ENCODE data around the gene TRUB1. TPM values are rescaled to one million over a fixed set of nuclear protein-coding genes. Genes with fewer than 3 reads are reported as not detected.

The TRUB1 gene
- total and polyA plus RNA-seq, 2 of the 4 experiments (the other 2 are of a cell fraction) = 9.1 to 17.9 TPM

DNA sequence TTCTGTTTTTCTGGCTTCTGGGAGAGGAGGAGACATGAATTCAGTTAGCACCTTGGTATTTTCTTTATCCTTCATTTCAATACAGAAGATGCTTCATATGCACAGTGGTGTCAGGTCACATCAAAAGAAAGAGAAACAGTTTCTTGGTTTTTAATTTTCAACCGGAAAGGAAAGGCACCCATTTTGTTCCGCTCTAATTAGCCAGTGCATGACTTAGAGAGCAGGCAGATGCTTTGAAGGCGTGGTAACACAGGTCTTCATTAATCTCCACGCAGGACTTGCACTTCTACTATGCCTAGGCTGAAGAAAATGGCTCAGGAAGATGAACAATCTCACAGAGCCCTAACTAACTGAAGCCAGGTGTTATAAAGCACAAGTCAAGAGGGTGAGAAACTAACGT is 84.7 kb downstream of the TRUB1 start:
- no peaks in the 10 kb centered on the region for H3K9me1 ChIP-seq (ENCODE audit: insufficient read depth, low read length)
- H3K56ac ChIP-seq (ENCODE audit: extremely low read depth, insufficient read depth, low read length) = no peak overlapping the region
- no peak overlapping the region for H3K14ac ChIP-seq (replicated peaks; ENCODE audit: low read depth, low read length)
- ChIA-PET CTCF (no interaction called here), POLR2A (ENCODE audit: unreplicated experiment) (no interaction called here)
- TF ChIP-seq RCOR1 (IDR thresholded peaks at IDR 0.05; ENCODE audit: insufficient replicate concordance, low read length) (no peak), MAZ (IDR thresholded peaks at IDR 0.05; ENCODE audit: borderline replicate concordance, low read depth, low read length) (no peak), CHD1 (IDR thresholded peaks at IDR 0.05; ENCODE audit: low read depth, low read length) (no peak), MXI1 (IDR thresholded peaks at IDR 0.05; ENCODE audit: borderline replicate concordance, low read depth, low read length) (no peak), FOS (IDR thresholded peaks at IDR 0.05; ENCODE audit: low read depth, low read length) (no peak), BHLHE40 (IDR thresholded peaks at IDR 0.05; ENCODE audit: low read depth, low read length) (no peak), RAD21 (IDR thresholded peaks at IDR 0.05; ENCODE audit: low read length) (no peak), CEBPB (IDR thresholded peaks at IDR 0.05; ENCODE audit: low read depth, low read length) (no peak), RFX5 (IDR thresholded peaks at IDR 0.05; ENCODE audit: low read depth, low read length) (no peak), POLR2A (IDR thresholded peaks at IDR 0.05; ENCODE audit: low read depth, low read length) (no peak), SMC3 (IDR thresholded peaks at IDR 0.05; ENCODE audit: low read depth, low read length) (no peak), MAFK (IDR thresholded peaks at IDR 0.05; ENCODE audit: low read depth, low read length) (no peak), NFE2L2 (IDR thresholded peaks at IDR 0.05; ENCODE audit: low read depth, low read length) (no peak)
- TF ChIP-seq, protein P1, sequence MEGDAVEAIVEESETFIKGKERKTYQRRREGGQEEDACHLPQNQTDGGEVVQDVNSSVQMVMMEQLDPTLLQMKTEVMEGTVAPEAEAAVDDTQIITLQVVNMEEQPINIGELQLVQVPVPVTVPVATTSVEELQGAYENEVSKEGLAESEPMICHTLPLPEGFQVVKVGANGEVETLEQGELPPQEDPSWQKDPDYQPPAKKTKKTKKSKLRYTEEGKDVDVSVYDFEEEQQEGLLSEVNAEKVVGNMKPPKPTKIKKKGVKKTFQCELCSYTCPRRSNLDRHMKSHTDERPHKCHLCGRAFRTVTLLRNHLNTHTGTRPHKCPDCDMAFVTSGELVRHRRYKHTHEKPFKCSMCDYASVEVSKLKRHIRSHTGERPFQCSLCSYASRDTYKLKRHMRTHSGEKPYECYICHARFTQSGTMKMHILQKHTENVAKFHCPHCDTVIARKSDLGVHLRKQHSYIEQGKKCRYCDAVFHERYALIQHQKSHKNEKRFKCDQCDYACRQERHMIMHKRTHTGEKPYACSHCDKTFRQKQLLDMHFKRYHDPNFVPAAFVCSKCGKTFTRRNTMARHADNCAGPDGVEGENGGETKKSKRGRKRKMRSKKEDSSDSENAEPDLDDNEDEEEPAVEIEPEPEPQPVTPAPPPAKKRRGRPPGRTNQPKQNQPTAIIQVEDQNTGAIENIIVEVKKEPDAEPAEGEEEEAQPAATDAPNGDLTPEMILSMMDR (conservative IDR thresholded peaks at IDR 0.05; ENCODE audit: low read depth, low read length) = no peak
- TF ChIP-seq, protein P2, sequence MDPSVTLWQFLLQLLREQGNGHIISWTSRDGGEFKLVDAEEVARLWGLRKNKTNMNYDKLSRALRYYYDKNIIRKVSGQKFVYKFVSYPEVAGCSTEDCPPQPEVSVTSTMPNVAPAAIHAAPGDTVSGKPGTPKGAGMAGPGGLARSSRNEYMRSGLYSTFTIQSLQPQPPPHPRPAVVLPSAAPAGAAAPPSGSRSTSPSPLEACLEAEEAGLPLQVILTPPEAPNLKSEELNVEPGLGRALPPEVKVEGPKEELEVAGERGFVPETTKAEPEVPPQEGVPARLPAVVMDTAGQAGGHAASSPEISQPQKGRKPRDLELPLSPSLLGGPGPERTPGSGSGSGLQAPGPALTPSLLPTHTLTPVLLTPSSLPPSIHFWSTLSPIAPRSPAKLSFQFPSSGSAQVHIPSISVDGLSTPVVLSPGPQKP (IDR thresholded peaks at IDR 0.05; ENCODE audit: borderline replicate concordance, low read depth, low read length) = no peak
- TF ChIP-seq, protein P3, sequence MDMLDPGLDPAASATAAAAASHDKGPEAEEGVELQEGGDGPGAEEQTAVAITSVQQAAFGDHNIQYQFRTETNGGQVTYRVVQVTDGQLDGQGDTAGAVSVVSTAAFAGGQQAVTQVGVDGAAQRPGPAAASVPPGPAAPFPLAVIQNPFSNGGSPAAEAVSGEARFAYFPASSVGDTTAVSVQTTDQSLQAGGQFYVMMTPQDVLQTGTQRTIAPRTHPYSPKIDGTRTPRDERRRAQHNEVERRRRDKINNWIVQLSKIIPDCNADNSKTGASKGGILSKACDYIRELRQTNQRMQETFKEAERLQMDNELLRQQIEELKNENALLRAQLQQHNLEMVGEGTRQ (IDR thresholded peaks at IDR 0.05; ENCODE audit: low read depth, low read length) = no peak
- H3K18ac ChIP-seq (ENCODE audit: low read depth, low read length) = no peak overlapping the region
- H2AFZ ChIP-seq (replicated peaks; ENCODE audit: low read length, poor library complexity) = no peak overlapping the region
- no peak overlapping the region for H2BK20ac ChIP-seq (ENCODE audit: low read depth, low read length)
- intact Hi-C loops (cut with micrococcal nuclease) = no loop called here
- no peak overlapping the region for H4K8ac ChIP-seq (ENCODE audit: low read depth in 2 of 2, low read length in 2 of 2)
- no peak overlapping the region for H3K23ac ChIP-seq (ENCODE audit: low read depth, low read length)
- dilution Hi-C loops (cut with HindIII; ENCODE audit: low sequenced_read_pairs, unreplicated experiment) = no loop called here
- no peak overlapping the region for H2BK120ac ChIP-seq (ENCODE audit: low read depth, low read length)
- DNase-seq (no peak), ATAC-seq (ENCODE audit: low read depth) (no peak)
- H3K4me1 ChIP-seq (ENCODE audit: control insufficient read depth, insufficient read depth, low read length) = no peaks in the 10 kb centered on the region
- H3K27me3 ChIP-seq (ENCODE audit: control insufficient read depth, insufficient read depth, low read length) = peaks cover 11% of the 10 kb centered on the region
- no peak overlapping the region for H3K4me2 ChIP-seq (ENCODE audit: low read depth, low read length)
- no peaks in the 10 kb centered on the region for H3K79me1 ChIP-seq (ENCODE audit: low read depth in 1 of 2, low read length in 2 of 2)
- H4K91ac ChIP-seq (ENCODE audit: insufficient read depth, low read depth, low read length) = no peak overlapping the region
- 90% methylated on average over 2 of the region's 5 CpGs; no CpG with 5 or more reads in 1 of the 2 experiments for WGBS, 2 experiments (ENCODE audit: extremely low coverage in 2 of 2, insufficient read length in 1 of 2)
- in situ Hi-C loops (cut with MboI; ENCODE audit: low sequenced_read_pairs) = no loop called here
- H2AK5ac ChIP-seq (ENCODE audit: low read depth, low read length) = no peak overlapping the region
- no peaks in the 10 kb centered on the region for H4K20me1 ChIP-seq (ENCODE audit: insufficient read depth, low read length)
- H4K5ac ChIP-seq (ENCODE audit: low read depth, low read length) = no peak overlapping the region
- no peak overlapping the region for H2AK9ac ChIP-seq (replicated peaks; ENCODE audit: low read depth, low read length, poor library complexity)
- no peak overlapping the region for H3K4ac ChIP-seq (ENCODE audit: low read depth, low read length)
- H2BK15ac ChIP-seq (ENCODE audit: low read depth, low read length) = no peak overlapping the region
- H2BK5ac ChIP-seq (ENCODE audit: low read depth, low read length, poor library complexity, severe bottlenecking) = no peak overlapping the region
- no peak overlapping the region for H3K4me3 ChIP-seq (ENCODE audit: insufficient read depth, low read depth, low read length)
- no peak overlapping the region for H3K9ac ChIP-seq (ENCODE audit: low read depth, low read length)
- H3K36me3 ChIP-seq (ENCODE audit: control insufficient read depth, insufficient read depth, low read length) = no peaks in the 10 kb centered on the region
- BruUV-seq (replicated peaks) = no TSS peak
- H3K27ac ChIP-seq (ENCODE audit: insufficient read depth, low read length) = no peak overlapping the region
- H3K9me3 ChIP-seq (ENCODE audit: control insufficient read depth, insufficient read depth, low read length) = no peaks in the 10 kb centered on the region
